GOT3 (cell line): ENCODE results near the gene LYZL2.
"Not testable (repeated sequence)": the region's sequence is repeated elsewhere in the genome, so short reads cannot be mapped to it uniquely, and the experiment has no call there.

Source experiments
- DNase-seq: peaks from one replicate; lab custom pipeline; 2025; ENCODE audit warnings: mixed read lengths; lab: John Stamatoyannopoulos, UW

LYZL2 gene

DNA sequence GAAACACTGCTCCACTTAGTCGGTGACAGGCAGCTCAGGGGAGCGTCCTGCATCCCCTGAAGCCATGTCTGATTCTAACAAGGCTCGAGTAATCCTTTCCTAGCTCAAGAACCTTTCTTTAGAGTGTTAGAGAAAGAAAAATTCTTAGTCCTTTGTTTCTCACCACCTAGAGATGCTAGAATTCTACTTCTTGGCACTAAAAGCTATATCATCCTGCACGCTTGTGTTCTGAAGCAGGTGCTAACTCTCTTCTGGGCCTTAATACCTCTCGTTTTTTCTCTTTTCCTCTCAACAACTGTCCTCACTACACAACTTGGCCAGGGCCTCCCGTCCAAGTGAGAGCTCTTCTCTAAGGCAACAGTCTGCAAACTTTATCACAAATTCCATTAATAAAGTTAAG is at the start of gene LYZL2:
Gene LYZL2, minus strand, starts transcription at position 101 of the 400 bp plus-strand sequence. CDS start 2,838 bp downstream, outside the sequence.
- DNase-seq: no peak

DNA sequence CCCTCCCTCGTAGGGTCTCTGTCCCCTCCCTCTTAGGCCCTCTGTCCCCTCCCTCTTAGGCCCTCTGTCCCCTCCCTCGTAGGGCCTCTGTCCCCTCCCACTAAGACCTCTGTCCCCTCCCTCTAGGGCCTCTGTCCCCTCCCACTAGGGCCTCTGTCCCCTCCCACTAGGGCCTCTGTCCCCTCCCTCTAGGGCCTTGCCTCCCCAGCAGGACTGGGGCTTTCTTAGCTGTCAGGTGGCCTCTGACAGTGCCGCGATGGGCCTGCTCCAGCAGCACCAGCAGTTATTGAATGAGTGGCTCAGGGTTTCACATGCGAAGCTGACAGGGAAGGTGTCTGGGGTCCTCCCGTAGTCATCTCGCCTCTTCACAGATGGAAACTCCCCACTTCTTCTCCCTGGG is 48.1 kb upstream of the LYZL2 start:
- not testable (repeated sequence) for DNase-seq

DNA sequence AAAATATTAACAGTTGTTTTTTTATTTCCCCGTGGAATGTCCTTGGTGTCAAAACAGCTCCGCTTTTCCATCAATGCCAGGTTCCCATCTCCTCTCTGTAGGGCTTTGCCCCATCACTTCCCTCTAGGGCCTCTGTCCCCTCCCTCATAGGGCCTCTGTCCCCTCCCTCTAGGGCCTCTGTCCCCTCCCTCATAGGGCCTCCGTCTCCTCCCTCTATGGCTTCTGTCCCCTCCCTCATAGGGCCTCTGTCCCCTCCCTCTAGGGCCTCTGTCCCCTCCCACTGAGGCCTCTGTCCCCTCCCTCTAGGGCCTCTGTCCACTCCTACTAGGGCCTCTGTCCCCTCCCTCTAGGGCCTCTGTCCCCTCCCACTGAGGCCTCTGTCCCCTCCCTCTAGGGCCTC is 47.6 kb upstream of the LYZL2 start:
- not testable (repeated sequence) for DNase-seq

DNA sequence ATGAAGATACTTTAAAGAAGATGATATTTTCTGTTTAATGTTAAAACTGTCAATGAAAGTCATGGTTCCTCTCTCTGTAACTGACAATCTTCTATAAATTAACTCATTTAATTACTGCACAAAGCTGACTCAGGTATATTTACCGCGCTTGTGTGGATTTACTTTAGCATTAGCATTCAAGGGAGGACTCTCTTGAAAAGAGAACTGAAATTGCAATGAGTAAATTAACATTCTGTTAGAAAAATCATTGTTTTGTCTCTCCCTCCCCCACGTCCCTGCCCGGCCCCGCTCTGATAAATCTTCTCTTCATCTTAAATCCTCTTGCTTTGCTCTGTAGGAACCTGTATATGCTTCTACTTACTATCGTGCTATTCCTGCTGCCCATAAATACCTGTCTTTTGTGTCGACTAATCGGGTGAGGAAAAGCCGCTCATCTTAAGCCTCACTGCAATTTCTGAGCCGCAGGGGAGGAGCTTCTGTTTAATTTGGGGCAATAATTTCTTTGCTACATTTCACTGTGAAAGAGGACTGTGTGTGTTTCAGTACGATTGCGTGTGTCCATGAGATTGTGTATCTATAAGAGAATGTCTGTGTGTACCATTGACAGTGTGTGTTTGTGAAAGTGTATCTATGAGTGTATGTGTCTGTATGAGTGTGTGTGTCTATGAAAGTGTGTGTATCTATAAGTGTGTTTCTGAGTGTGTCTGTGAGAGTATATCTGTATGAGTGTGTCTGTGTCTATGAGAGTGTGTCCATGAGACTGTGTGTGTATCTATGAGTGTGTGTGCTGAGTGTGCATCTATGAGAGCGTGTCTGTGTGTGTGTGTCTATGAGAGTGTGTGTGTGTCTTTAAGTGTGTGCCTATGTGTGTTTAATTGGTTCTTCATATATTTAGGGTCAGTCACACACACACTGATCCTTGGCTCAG is 46.5 kb upstream of the LYZL2 start:
- DNase-seq: no peak

DNA sequence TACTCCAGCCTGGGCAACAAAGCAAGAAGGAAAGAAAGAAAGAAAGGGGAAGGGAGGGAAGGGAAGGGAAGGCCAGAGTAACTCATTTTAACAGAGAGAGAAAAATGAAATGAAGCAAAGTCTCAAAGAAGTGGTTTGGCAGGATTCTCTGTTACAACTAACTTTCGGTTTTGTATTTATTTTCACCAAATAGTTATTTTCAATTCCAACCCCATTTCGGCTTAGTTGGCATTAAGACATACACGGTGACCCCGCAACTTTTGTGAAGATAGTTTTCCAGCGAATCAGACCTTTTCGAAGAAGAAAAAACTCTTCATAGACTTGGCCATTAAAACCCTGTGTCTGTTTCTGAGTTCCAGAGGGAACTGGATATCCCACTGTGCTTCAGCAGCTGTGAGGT is 45.2 kb upstream of the LYZL2 start:
- DNase-seq: no peak

DNA sequence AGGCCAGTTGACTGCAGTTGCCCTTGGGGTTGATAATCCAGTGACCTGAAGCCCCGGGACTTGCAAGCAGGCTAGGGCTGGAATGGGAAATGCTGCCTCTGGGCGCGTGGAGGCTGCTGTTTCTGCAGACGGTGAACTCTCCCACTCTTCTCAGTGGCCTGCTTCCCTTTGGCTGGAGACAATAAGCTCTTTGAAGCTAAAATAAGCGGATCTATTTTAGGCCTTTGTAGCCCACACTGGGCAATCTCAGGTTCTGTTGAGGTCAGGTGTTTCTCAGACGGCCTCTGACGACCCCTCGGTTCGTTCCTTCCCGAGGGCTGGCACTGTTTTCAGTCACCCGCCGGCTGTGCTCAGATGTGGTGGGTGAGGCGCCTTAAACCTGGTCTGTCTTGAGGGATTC is 43.7 kb upstream of the LYZL2 start:
- not testable (repeated sequence) for DNase-seq

DNA sequence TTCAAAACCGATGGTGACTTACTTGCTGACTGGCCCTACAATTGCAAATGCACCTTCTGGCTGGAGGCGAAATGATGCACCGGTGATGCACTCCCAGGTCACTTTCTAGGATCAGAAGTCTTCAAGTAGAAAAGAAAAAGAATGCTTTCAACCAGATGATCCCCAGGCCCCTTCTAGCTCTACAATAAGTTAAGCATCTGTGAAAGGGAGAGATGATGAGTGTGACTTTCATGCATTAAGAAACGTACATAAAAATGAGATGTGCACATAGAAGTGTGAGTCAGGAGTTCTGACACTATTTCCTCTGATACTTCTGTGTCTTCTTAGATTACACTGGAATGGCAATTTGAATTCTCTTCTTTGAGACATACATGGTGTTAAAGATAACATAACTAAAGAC is 42.8 kb upstream of the LYZL2 start:
- DNase-seq: not testable (repeated sequence)

DNA sequence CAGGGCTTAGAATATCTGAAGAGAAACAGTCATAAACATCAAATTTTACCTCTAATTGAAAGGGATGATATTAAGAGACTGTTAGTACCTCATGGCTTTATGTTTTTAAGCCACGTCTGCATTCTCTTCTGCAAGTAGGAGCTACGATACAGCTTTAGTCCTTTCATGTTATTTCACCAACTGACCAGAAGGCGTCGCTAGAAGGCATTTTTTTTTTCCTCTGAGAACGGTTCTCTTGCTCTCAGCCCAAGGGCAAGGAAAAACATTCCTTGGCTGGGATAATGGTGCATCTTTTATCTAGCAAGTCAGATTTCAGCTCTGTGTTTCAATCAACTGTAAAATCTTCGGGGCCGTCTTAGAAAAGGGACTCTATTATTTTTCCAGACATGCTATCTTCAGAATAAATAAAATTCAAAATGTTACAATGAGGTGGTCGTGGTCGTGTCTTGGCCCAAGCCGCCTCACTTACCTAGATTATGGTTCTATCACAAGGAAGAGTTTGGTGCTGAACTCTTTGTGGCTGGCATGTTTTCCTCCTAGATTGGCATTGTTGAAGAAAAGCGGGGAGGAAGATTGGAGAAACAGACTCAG is 41.6 kb upstream of the LYZL2 start:
- no peak for DNase-seq

DNA sequence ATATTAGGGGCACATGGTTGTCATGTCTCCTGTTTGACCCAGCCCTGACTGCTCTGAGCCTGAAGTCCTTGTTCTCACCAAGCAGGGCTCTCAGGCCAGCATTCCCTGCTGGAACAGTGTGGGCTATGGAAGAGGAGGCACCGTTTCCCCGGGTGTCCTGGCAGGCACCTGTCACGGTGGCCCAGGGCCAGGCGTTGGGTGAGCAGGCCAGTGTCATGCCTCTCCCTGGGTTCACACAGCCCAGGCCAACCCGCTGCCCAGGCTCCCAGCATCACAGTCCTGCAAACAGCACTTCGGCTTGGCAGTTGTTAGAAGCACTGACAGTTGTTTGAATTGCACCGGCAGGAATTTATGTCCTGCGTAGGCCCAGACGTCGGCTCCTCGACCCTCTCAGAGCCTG is 38.4 kb upstream of the LYZL2 start:
- DNase-seq: not testable (repeated sequence)

DNA sequence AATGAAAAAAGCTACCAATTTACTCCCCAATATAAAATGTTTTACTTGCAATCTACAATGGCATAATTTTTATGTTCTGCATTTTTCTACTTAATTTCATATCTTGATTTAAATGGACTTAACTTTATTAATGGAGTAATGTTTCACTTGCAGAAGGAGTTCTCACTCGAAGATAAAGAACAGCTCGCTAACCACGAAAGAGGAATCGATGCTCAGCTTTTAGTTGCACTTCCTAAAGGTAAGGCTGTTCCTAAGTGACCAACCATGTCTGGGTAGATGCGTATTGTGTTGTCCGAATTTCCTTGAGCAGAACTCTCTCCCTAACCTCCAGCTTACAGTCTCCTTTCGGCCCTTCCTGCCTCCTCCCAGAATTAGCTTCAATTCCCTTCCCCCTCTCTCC is 33.9 kb upstream of the LYZL2 start:
- DNase-seq: not testable (repeated sequence)

DNA sequence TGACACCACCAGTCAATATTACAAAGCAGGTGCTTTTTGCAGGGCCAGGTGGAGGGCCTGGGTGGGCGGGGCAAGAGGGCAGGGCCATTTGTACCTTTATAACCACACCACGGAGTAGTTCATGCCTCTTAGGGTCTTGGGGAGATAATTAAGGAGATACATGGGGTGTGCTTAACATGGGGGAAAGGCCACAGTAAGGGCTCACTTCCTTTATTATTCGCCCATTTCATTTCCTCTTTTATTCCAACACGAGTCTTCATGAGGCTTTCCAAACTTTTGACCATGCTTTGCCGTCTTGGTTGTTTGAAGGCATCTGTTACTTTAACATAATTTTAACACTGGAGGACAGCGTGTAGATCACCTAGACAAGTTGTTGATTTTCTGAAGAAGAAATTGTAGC is 33.3 kb upstream of the LYZL2 start:
- DNase-seq: no peak

DNA sequence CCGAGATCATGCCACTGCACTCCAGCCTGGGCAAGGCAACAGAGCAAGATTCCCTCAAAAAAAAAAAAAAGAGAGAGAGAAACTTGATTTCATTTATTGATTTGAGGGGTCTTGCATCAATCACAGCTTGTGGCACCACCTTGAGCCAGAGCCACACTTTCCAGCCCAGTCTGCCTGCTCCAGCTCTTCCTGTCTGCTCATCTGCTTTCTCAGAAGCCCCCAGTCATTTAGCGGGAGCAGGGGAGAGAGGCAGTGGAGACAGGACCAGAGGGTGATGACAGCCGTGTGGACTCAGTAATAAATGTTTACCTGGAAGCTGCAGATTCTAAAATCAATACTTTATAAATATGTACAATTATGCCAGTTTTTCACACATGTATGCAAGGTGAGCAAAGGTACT is 30.8 kb upstream of the LYZL2 start:
- not testable (repeated sequence) for DNase-seq

DNA sequence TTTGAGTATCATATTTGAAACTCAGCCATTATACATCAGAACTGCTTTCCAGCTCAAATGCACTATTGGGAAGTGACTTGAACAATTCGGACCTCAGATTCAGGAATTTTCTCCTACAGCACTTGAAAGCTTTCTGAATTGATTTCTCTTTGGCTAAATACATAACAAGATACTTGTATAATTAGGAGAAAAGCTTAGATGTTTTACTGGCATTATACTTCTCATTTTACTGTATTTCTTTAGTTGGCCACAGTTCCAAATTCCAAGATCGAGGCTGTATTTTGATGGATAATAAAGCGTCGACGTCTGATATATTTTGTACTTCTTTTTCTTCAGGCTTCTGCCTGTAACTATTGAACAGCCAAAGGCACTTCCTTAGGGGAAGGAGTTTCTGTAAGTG is 26.7 kb upstream of the LYZL2 start:
- DNase-seq: no peak

DNA sequence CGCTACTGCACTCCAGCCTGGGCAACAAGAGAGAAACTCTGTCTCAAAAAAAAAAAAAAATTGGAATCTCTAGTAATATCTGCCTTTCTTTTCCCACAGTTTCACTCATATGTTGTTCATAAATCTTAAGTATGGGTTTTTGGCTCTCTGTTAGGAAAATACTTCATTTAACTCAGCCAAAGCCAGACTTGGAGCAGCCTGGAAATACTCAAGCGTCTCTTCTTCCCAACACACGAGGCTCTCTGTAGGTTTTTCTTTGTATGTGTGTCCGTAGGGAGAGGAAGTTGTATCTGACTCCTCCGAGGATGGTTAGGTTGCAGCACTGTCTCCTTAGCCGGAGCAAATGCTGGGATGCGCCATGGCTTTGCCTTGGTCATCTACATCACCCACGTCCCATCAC is 25.4 kb upstream of the LYZL2 start:
- not testable (repeated sequence) for DNase-seq

DNA sequence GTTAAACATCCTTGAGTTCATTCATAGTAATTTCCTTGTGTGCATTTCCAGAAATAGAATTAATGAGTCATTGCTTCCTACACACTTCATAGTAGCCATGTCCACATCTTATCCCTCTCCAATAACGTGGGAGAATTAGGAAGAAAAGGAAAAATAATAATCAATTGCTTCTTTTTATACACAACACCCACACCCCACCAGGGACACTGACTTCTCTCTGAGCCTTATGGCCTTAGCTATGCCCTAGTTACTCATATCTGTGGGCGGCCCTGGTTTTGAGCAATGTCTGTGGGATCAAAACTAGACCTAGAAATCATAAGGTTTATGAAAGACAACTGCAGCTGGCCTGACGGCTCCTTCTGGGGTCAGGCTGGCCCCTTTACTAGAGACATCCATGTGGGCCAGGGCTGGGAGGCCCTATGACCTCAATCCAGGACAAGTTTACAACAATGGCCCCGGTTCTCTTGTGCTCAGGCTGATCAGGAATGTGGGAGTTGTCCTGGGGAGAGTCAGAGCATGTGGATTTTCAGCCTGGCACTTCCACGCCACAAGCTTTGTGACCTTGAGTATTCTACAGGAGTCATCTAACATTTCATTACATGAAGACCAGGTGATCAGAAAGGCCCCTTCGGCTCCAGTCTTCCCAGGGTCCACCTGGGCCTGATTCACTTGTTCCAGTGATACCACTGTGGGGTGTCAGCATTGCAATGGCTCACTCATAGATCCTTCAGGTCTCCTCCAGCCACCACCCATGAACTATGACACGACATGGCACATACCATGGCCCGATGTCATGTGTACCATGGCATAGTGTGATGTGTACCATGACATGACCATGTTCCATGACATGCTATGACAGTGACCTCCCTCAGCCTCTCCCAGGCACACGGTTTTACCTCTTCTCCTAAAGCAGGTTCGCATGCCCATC is 22.2 kb upstream of the LYZL2 start:
- DNase-seq: not testable (repeated sequence)

DNA sequence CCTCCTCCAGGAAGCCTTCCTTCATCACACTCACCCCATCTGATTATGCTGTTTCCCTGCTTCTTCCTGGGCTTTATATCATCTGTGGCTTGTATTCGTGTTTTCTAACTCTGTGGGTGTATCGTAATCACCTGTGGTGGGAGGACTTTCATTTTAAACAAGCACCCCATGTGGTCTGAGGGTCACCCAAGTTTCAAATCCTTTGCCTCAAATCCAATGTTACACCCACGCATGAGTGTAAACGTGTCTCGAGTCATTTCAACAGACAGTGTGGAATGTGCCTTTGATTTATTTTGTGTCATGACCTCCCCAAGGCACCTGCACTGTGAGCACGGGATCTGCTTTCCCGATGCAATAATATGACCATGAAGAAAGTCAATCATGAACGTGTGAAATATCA is 17.5 kb upstream of the LYZL2 start:
- DNase-seq: no peak

DNA sequence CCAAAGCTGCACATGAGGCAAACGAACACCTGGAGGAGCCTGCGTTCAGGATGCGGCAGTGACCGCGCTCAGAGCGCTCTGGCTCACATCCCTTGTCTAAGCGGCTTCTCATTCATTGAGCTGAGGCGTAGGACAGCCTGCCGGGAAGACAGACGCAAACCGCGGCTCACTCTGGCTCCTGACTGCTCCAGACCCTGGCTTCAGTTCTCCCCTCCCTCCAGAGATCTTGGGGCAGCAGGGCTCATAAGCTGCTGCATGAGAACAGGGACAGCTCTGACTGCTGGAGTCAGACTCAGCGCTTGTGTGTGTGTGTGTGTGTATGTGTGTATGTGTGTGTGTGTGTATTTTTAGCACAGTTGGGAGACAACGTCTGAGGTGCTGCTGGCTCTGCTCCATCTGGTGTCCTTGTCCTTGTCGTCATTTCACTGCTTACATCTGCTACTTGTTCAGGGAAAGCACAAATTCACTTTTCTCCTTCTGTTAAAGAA is 15.8 kb upstream of the LYZL2 start:
- no peak for DNase-seq

DNA sequence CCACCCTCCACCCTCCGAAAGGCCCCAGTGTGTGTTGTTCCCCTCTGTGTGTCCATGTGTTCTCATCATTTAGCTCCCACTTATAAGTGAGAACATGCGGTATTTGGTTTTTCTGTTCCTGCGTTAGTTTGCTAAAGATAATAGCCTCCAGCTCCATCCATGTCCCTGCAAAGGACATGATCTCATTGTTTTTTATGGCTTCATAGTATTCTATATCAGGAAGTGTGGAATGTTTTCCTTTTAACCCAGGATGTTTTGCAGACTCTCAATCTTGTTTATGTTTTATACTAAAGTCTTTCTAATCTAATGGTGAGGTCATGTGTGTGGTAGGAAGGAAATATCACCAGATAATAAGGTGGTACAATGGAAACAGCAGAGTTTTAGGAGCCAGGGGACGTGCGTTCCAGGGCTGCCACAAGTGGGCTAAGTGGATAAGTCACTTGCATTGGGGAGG is 14.9 kb upstream of the LYZL2 start:
- not testable (repeated sequence) for DNase-seq

DNA sequence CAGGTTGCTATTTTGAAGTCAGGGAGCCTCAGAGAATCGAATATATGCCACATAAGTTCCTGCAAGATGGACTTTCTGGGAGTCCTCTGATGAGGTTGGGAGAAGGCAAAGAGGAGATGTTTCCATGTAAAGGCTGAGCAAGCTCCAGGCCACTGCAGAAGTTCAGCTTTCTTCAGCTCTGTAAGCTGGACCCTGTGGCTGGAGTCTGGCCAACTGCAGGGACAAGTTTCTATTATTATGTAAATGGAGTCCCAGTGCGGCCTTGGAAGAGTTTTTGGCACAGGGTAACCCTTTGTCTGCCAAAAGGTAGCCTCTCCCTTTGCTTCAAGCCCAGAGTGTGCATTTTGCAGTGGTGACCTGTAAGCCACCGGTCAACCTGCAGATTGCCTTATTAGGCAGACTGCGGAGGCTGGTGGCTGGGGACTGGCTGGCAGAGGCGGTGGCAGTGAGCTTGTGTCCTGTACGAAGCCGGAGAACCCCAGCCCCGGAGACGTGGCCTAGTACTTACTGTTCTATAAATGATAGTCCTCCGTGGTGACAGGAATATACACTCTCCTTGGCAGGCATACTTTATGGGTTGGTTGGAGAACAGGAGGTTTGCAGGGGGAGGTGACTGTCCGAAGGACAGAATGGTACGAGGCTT is 14.1 kb upstream of the LYZL2 start:
- not testable (repeated sequence) for DNase-seq

DNA sequence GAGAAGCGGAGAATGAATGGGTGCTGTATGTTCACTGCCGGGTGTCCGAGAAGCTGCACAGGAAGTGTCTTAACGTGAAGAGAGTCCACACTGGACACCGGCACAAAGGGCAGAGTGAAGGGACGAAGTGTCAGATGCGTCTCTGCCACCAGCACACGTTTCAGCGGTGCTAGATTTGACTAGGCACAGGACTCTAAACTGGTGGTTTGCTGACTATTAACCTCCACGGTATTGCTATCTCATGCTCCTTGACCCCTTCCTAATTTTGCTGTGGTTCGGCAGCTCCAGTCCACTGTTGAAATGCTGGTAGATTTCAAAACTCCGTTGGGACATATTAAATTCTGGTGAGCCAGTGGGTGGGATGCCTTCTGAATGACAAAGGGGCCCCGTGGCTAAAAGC is 13.3 kb upstream of the LYZL2 start:
- DNase-seq: not testable (repeated sequence)
